Measurements from ENCODE around the gene ATP8B4. TPM values are rescaled to one million over a fixed set of nuclear protein-coding genes. Genes with fewer than 3 reads are reported as not detected.

ATP8B4 gene
- polyA plus RNA-seq, 1 of the 3 experiments (the other 2 are of a cell fraction), result 0.03 TPM

- Histone ChIP-seq H4K20me1 (ENCODE audit: insufficient read depth) (no peaks in the 10 kb centered on the region), H3K9me2 (no peaks in the 10 kb centered on the region), H3K4me1 (ENCODE audit: control insufficient read depth in 1 of 2, insufficient read depth in 2 of 2, low read depth in 1 of 2, low read length in 1 of 2) (no peaks in the 10 kb centered on the region), H3K9me3 (no peaks in the 10 kb centered on the region), H3K9ac (no peak overlapping the region), H3K36me3 (replicated peaks in 1 of 2; ENCODE audit: control insufficient read depth in 1 of 2, insufficient read depth in 2 of 2, low read length in 1 of 2) (no peaks in the 10 kb centered on the region), H3K4me2 (no peak overlapping the region), H3K27ac (ENCODE audit: low read depth in 2 of 2, low read length in 1 of 2) (no peak overlapping the region), H3K27me3 (ENCODE audit: insufficient read depth) (no peaks in the 10 kb centered on the region), H3F3A (replicated peaks; ENCODE audit: insufficient read depth) (no peaks in the 10 kb centered on the region), H3K79me2 (ENCODE audit: insufficient read depth) (no peaks in the 10 kb centered on the region), H2AFZ (ENCODE audit: low read depth) (no peak overlapping the region), H3K4me3 (ENCODE audit: low read depth in 2 of 2, low read length in 1 of 2) (no peak overlapping the region)
- 69% methylated on average over 2 of the region's 2 CpGs for WGBS (ENCODE audit: low lambda C conversion rate)
- POLR2A ChIA-PET, result no interaction called here
- no peak for DNase-seq
- CTCF ChIA-PET, result no interaction called here
- TF ChIP-seq RAD21 (IDR thresholded peaks at IDR 0.05; ENCODE audit: low read length) (no peak), SMC3 (IDR thresholded peaks at IDR 0.05; ENCODE audit: low read depth, low read length) (no peak), NFIC (IDR thresholded peaks at IDR 0.05; ENCODE audit: borderline replicate concordance) (no peak), TAF1 (IDR thresholded peaks at IDR 0.05; ENCODE audit: borderline replicate concordance, low read depth, low read length) (no peak), MXI1 (IDR thresholded peaks at IDR 0.05; ENCODE audit: low read depth, low read length) (no peak), USF1 (IDR thresholded peaks at IDR 0.05; ENCODE audit: borderline replicate concordance, low read depth) (no peak), GABPA (IDR thresholded peaks at IDR 0.05; ENCODE audit: low read depth) (no peak), FOXJ3 (CRISPR knock-in tag; IDR thresholded peaks at IDR 0.05) (no peak), MAX (IDR thresholded peaks at IDR 0.05; ENCODE audit: low read depth) (no peak)
These were observed 172.4 kb downstream of the ATP8B4 start for GRCh38 chr15:49946681-49947080.

- H3K79me2 ChIP-seq (ENCODE audit: insufficient read depth), result no peaks in the 10 kb centered on the region
- 0 out of 2 replicates have a peak, but pooled peaks cover 4% of the 10 kb centered on the region for H3K9me2 ChIP-seq
- no peak overlapping the region for H3K27ac ChIP-seq (ENCODE audit: low read depth in 2 of 2, low read length in 1 of 2)
- no peaks in the 10 kb centered on the region for H3K9me3 ChIP-seq
- no peak overlapping the region for H3K4me2 ChIP-seq
- H3K36me3 ChIP-seq (replicated peaks in 1 of 2; ENCODE audit: control insufficient read depth in 1 of 2, insufficient read depth in 2 of 2, low read length in 1 of 2), result no peaks in the 10 kb centered on the region
- H3K4me1 ChIP-seq (ENCODE audit: control insufficient read depth in 1 of 2, insufficient read depth in 2 of 2, low read depth in 1 of 2, low read length in 1 of 2), result no peaks in the 10 kb centered on the region
- no peak for DNase-seq
- H2AFZ ChIP-seq (ENCODE audit: low read depth), result no peak overlapping the region
- H4K20me1 ChIP-seq (ENCODE audit: insufficient read depth), result no peaks in the 10 kb centered on the region
- H3F3A ChIP-seq (replicated peaks; ENCODE audit: insufficient read depth), result no peaks in the 10 kb centered on the region
- TF ChIP-seq REST (IDR thresholded peaks at IDR 0.05; ENCODE audit: low read depth, low read length) (no peak), TEAD4 (IDR thresholded peaks at IDR 0.05; ENCODE audit: borderline replicate concordance, insufficient read depth) (no peak), RFX5 (IDR thresholded peaks at IDR 0.05; ENCODE audit: low read length) (no peak), FOXJ3 (CRISPR knock-in tag; IDR thresholded peaks at IDR 0.05) (no peak), EP300 (IDR thresholded peaks at IDR 0.05; ENCODE audit: borderline replicate concordance in 1 of 2, low read depth in 1 of 2, low read length in 1 of 2) (no peak), MAX (IDR thresholded peaks at IDR 0.05; ENCODE audit: low read depth) (no peak), GABPA (IDR thresholded peaks at IDR 0.05; ENCODE audit: low read depth) (no peak), TAF1 (IDR thresholded peaks at IDR 0.05; ENCODE audit: borderline replicate concordance, low read depth, low read length) (no peak), EZH2phosphoT487 (IDR thresholded peaks at IDR 0.05; ENCODE audit: borderline replicate concordance, low read depth) (no peak), POLR2AphosphoS5 (IDR thresholded peaks at IDR 0.05; ENCODE audit: low read depth, low read length) (no peak), GATA2 (CRISPR knock-in tag; IDR thresholded peaks at IDR 0.05) (no peak), USF2 (IDR thresholded peaks at IDR 0.05; ENCODE audit: borderline replicate concordance, low read depth, low read length) (no peak), PBX3 (IDR thresholded peaks at IDR 0.05) (no peak), JUND (IDR thresholded peaks at IDR 0.05) (no peak), FOSL2 (IDR thresholded peaks at IDR 0.05; ENCODE audit: borderline replicate concordance, low read depth) (no peak)
- ChIA-PET POLR2A (no interaction called here), CTCF (no interaction called here)
- no peak overlapping the region for H3K4me3 ChIP-seq (ENCODE audit: low read depth in 2 of 2, low read length in 1 of 2)
- H3K9ac ChIP-seq, result no peak overlapping the region
- WGBS (ENCODE audit: low lambda C conversion rate), result 74% methylated on average over 2 of the region's 2 CpGs
- H3K27me3 ChIP-seq (ENCODE audit: insufficient read depth), result no peaks in the 10 kb centered on the region
These were observed 184.5 kb downstream of the ATP8B4 start for GRCh38 chr15:49934487-49934886.

Measured in SK-N-SH (cell line).